PFSK-1 (cell line): ENCODE measurements around the gene AIF1L.

ENCODE experiments used
- FOXP2 ChIP-seq: optimal IDR thresholded peaks from 2 replicates; pipeline ENCODE3; 2011; ENCODE audit warnings: borderline replicate concordance, control low read depth, inconsistent platforms; ENCODE audit not compliant: insufficient read depth; ENCODE audit errors: extremely low read length, extremely low read depth
- POLR2AphosphoS5 ChIP-seq: IDR thresholded peaks from 2 replicates; pipeline ENCODE4 v1.6.1; 2012; ENCODE audit warnings: low read depth, mild to moderate bottlenecking, control low read depth, low read length, moderate library complexity
- SIN3A ChIP-seq: IDR thresholded peaks from 2 replicates; pipeline ENCODE4 v1.6.1; 2012; ENCODE audit warnings: mild to moderate bottlenecking, low read length, moderate library complexity, borderline replicate concordance; ENCODE audit not compliant: insufficient read depth
- TAF1 ChIP-seq: IDR thresholded peaks from 2 replicates; pipeline ENCODE4 v1.6.1; 2012; ENCODE audit warnings: low read length, control low read depth, borderline replicate concordance; ENCODE audit not compliant: insufficient read depth
- TF ChIP-seq, protein P1 (sequence below), 2 experiments: IDR thresholded peaks; 2 replicates each; pipeline versions ENCODE4 v1.6.1 to v1.8.0; 2011 to 2012; ENCODE audit warnings: low read depth in 2 of 2, low read length in 2 of 2, control low read depth in 1 of 2, inconsistent platforms in 1 of 2, mild to moderate bottlenecking in 1 of 2, moderate library complexity in 1 of 2; ENCODE audit not compliant: insufficient read depth in 1 of 2

Gene AIF1L

DNA sequence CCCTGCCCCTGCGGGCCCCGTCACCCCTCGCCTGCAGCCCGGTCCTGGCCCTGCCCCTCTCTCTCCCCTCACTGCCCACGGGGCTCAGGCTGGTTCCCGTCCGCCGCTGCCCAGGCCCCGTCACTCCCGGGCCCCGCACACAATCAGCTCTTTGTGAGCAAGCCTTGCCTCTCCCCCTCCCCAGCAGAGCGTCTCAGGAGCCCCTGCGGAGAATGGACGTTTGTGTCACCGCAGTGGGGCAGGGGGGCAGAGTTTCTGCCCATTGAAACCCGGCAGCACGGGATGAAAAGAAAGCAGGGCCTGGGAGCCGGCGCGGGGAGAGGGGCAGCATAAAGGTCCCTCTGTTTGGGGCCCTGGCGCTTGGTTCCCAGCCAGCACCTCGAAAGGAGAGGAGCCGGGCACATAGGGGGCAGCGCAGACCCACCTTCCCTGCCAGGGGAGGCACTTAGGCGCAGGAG, 15.6 kb downstream of the AIF1L start:
- TF ChIP-seq POLR2AphosphoS5: no peak
- TF ChIP-seq FOXP2: no peak
- no peak for TF ChIP-seq TAF1
- no peak for TF ChIP-seq SIN3A
- TF ChIP-seq, protein P1, sequence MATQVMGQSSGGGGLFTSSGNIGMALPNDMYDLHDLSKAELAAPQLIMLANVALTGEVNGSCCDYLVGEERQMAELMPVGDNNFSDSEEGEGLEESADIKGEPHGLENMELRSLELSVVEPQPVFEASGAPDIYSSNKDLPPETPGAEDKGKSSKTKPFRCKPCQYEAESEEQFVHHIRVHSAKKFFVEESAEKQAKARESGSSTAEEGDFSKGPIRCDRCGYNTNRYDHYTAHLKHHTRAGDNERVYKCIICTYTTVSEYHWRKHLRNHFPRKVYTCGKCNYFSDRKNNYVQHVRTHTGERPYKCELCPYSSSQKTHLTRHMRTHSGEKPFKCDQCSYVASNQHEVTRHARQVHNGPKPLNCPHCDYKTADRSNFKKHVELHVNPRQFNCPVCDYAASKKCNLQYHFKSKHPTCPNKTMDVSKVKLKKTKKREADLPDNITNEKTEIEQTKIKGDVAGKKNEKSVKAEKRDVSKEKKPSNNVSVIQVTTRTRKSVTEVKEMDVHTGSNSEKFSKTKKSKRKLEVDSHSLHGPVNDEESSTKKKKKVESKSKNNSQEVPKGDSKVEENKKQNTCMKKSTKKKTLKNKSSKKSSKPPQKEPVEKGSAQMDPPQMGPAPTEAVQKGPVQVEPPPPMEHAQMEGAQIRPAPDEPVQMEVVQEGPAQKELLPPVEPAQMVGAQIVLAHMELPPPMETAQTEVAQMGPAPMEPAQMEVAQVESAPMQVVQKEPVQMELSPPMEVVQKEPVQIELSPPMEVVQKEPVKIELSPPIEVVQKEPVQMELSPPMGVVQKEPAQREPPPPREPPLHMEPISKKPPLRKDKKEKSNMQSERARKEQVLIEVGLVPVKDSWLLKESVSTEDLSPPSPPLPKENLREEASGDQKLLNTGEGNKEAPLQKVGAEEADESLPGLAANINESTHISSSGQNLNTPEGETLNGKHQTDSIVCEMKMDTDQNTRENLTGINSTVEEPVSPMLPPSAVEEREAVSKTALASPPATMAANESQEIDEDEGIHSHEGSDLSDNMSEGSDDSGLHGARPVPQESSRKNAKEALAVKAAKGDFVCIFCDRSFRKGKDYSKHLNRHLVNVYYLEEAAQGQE (IDR thresholded peaks at IDR 0.05; ENCODE audit: insufficient read depth in 1 of 2, low read depth in 2 of 2, low read length in 2 of 2): no peak

DNA sequence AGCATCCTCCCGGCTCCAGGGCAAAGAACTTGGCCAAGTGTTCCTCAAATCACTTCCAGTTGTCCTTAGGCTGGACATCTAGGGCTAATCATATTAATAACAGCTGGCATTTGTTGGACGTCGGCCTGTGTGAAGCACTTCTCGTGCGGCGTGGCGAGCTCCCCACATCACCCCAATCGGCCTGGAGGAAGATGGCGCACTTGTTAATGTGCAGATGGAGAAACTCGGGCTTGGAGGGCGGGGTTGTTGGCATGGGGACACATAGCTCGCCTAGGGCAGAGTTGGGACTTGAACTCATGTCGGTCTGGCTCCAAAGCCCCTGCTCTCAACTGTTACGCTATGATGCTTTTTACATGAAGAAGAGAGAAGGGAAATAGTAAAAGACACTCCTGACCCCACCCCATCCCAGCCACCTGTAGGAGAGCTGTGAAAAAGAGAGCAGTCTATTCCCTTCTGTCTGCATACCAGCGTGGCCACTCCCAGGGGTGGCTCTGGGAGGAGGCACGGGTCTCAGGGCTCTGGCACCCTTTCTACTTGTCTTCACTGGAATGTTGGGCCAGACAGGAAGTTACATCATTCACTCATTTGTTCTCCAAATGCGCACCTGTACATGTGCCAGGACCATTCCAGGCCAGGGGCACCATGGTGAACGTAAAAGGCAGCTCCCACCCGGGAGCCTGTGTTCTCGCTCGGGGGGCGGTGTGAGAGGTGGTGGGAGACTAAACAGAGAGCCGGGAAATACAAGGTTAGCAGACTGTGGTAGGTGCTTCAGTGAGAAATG, 16.2 kb downstream of the AIF1L start:
- TF ChIP-seq, protein P1 (IDR thresholded peaks at IDR 0.05; ENCODE audit: insufficient read depth in 1 of 2, low read depth in 2 of 2, low read length in 2 of 2): no peak
- no peak for TF ChIP-seq SIN3A

DNA sequence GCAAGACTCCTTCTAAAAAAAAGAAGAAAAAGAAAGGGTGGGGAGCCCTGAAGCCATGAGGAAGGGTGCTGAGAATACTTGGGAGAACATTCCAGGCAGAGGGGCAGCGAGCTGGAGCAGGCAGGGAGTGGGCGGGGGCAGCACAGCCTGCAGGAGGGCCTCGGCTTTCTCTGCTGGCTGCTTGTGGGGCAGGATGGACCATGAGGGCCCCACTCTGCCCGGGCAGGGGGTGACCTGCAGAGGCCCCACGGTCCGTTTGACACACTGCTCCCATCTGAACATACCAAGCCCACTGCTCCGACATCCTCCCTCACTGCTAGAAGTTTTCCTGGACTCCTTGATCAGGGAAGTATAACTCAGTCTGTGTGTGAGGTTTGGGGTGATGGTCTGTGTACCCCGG, 17.3 kb downstream of the AIF1L start:
- TF ChIP-seq, protein P1 (IDR thresholded peaks at IDR 0.05; ENCODE audit: insufficient read depth in 1 of 2, low read depth in 2 of 2, low read length in 2 of 2): no peak
- TF ChIP-seq SIN3A (no peak), POLR2AphosphoS5 (no peak), FOXP2 (no peak), TAF1 (no peak)

DNA sequence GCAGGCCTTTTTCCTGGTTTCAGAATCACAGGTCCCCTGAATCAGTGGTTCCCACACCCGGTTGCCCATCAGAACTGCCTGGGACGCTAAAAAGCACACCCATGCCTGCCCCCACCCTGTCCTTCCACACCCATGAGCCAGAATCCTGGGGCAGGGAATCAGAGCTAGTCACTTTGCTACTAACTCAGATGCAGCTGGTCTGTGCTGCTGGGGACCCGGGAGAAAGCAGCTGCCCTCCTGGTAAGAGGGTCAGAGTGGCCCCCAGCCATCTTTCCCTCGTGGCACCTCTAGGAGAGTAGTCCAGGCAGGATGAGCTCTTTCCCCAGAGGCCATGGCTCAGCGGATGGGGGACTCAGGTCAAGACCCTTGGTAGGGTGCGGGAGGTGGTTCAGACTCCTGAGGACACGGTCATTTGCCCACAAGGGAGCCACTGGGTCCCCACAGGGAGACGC, 17.8 kb downstream of the AIF1L start:
- TF ChIP-seq POLR2AphosphoS5: no peak
- TF ChIP-seq FOXP2: no peak
- TF ChIP-seq TAF1: no peak
- TF ChIP-seq SIN3A: no peak

DNA sequence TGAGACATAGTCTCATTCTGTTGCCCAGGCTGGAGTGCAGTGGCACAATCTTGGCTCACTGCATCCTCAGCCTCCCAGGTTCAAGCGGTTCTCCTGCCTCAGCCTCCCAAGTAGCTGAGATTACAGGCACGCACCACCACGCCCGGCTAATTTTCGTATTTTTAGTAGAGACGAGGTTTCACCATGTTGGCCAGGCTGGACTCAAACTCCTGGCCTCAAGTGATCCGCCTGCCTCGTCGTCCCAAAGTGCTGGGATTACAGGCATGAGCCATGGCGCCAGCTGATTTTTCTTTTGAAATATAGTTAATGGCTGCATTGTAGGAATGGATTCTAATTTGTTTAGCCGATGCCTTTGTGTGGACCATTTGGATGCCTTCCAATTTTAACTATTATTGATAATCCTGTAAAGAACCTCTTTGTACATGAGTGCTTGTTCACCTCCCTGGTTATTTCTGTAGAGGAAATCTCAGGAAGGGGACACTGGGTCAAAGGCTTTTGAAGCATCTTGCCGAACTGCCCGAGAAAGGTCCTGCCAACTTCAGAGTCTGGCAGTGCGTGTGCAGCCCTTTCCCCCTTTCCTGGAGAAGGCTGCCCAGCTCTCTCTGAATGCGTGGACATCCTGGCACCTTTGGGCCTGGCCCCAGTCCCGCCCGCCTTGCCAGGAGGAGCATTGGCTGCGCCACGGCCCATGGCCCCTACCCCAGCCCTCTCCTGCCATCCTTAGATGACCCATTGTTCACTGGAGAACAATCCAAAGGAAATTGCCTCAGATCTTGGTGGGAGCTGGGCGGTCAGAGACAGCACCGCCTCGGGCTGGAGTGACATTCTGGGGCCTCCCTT, 20.2 kb downstream of the AIF1L start:
- TF ChIP-seq TAF1: no peak
- TF ChIP-seq, protein P1 (IDR thresholded peaks at IDR 0.05; ENCODE audit: insufficient read depth in 1 of 2, low read depth in 2 of 2, low read length in 2 of 2): no peak
- no peak for TF ChIP-seq FOXP2
- no peak for TF ChIP-seq POLR2AphosphoS5
- TF ChIP-seq SIN3A: no peak
